ENCODE data around the gene PABPN1L. TPM values are rescaled to one million over a fixed set of nuclear protein-coding genes. Genes with fewer than 3 reads are reported as not detected.

PABPN1L gene
- total RNA-seq, 1 donor from 2014 or later, result not detected

DNA sequence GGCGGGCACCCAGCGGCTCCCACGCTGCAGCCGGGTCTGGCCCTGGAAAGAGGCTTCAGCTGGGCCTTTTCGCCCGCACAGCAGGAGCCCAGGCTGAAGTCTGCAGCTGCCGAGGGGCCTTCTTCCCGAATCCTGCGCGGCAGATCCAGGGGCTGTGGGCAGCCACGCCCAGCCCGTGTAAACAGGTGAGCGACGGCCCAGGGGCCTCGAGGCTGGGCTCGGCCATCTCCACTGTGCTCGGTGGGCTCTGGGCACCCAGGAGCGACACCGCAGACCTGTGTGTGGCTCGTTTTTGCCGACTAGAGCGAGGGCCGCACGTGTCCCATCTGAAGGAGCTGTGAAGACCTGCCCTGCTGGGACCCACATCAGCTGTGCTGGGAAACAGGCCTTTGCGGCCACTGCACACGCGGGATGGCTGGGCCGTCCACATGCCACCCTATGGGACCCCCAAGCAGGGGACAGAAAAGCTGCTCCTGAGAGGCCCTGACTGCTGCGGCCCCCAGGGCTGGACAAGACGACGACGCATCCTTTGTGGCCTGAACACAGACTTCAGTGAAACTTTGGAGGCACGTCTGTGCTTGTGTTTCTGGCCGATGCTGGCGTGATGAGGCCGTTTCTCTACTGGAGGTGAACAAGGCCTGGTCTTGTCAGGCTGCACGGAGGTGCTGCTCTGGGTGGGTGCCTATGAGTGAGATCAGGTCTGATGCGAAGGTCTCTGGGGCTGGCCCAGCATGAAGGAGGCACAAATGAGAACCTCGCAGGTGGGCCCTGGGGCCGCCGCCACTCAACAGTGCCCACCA, 49.5 kb downstream of the PABPN1L start:
- DNase-seq (ENCODE audit: low spot score in 2 of 2), result no peak
- FAIRE-seq, result no peak

DNA sequence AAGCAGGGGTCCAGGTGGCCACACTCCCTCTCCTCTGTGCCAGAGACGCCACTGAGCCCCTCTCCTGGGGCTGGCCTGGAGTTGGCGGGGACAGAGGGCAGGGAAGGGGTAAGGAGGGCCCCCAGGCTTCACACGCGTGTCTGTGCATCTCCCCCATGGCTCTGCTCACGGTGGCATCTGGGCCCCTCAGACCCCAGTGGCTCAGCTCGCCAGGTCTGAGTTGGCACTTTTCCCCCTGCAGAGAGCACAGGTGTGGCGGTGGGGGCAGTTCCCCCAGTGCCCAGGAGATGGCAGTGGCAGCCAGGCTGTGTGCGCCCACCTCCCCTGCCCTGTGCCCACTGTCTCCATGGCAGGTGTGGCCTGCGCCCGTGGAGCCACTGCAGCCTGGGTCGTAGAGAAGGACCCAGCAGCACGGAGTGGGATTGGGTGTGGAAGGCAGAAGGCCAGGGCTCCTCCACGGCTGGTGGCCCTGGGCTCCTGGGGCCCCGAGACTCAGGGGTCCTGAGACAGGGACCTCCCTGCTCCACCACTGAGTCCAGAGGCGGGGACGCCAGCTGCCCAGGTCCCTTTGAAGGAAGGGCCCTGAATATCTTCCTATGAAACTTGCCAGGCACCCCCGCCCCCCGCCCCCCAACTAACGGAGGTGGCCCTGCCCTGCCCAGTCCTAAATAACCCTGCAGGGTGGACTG, 50.4 kb downstream of the PABPN1L start:
- DNase-seq (ENCODE audit: low spot score in 2 of 2) (no peak), FAIRE-seq (no peak)

DNA sequence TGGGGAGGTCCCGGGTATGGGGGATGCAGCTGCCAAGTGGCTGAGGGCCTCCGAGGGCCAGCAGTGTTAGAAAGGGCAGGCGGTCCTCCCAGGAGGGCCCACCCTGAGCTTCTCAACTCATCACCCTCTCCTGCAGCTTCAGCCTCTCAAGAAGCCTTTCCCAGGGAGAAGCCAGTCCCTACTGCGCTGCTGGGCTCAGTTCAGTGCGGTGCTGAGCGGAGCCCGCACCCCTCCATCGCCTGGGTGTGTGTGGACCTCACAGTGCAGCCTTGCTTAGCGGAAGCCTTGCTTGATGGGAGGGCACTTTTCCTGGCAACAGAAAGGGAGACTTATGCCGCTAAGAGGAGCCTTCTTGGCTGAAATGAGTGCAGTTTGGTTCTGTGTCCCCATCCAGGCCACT, 51.2 kb downstream of the PABPN1L start:
- DNase-seq (ENCODE audit: low spot score in 2 of 2), result no peak
- no peak for FAIRE-seq

DNA sequence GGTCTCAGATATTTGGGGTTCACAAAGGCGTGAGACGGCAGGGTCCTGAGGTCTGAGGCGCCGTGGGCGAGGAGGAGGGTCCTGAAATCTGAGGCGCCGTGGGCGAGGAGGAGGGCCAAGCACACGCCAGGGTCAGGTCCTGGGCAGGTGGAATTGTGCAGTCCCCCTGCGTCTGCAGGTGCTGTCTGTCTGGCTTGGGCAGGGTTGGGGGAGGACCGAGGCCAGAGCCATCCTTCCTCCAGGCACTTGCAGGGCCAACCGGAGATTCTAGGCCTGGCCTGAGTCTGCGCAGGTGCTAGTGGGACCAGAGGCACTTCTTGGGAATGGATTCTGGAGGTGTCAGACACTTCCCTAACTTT, 52.3 kb downstream of the PABPN1L start:
- FAIRE-seq (no peak), DNase-seq (ENCODE audit: low spot score in 2 of 2) (no peak)

Other genes with a start within 250 kb of the PABPN1L start
- not detected for gene IL17C, start 228.1 kb downstream of the PABPN1L start, total RNA-seq
- gene CYBA, start 215.6 kb downstream of the PABPN1L start, total RNA-seq, result 24.9 TPM
- 66.0 TPM for gene MVD, start 203.6 kb downstream of the PABPN1L start, total RNA-seq
- gene SNAI3, start 180.2 kb downstream of the PABPN1L start, total RNA-seq, result not detected
- gene RNF166, start 160.3 kb downstream of the PABPN1L start, total RNA-seq, result 10.2 TPM
- gene CTU2, start 160.2 kb downstream of the PABPN1L start, total RNA-seq, result 15.1 TPM
- 4.1 TPM for gene PIEZO1, start 81.4 kb downstream of the PABPN1L start, total RNA-seq
- 1.2 TPM for gene CDT1, start 62.9 kb downstream of the PABPN1L start, total RNA-seq
- 15.9 TPM for gene APRT, start 54.7 kb downstream of the PABPN1L start, total RNA-seq
- gene GALNS, start 9.7 kb downstream of the PABPN1L start, total RNA-seq, result 5.7 TPM
- 26.5 TPM for gene TRAPPC2L, start 9.5 kb downstream of the PABPN1L start, total RNA-seq
- 0.82 TPM for gene CBFA2T3, start 110.5 kb upstream of the PABPN1L start, total RNA-seq
- gene ACSF3, start 227.2 kb upstream of the PABPN1L start, total RNA-seq, result 9.0 TPM